Superior temporal gyrus (tissue), 1 donor: ENCODE data around the gene UNC50.
"Not testable (repeated sequence)": the region's sequence is repeated elsewhere in the genome, so short reads cannot be mapped to it uniquely, and the experiment has no call there.

Experiments used
- DNase-seq: peaks from one replicate; pipeline ENCODE4 v3.0.0-alpha.2; 2016; ENCODE audit errors: extremely low spot score

The UNC50 gene

DNA sequence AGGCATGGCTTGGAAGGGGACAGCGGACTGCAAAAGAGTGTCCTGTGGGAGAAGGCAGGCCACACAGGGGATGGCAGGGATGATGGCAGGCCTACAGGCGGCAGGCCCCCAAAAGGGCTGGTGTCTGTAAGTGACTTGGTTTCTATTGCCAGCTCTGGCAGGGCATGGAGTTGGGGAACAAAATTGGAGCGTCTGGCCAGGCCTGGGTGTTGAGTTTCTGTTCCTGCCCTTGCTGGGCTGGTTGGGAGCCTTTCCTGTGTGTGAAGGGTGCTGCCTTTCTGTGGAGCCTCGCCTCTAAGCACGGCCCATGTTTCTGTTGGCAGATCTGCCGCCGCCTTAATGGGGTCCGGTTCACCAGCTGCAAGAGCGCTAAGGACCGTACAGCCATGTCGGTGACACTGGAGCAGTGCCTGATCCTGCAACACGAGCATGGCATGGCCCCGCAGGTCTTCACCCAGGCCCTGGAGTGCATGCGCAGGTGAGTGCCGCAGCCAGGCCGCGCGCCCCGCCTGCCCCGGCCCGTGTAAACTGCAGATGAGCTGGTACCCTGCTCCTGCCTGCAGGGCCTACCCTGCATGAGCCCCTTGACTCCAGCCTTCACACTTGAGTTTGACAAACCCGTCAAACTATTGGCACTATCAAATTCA lies 31.6 kb upstream of the UNC50 start:
- DNase-seq: no peak

DNA sequence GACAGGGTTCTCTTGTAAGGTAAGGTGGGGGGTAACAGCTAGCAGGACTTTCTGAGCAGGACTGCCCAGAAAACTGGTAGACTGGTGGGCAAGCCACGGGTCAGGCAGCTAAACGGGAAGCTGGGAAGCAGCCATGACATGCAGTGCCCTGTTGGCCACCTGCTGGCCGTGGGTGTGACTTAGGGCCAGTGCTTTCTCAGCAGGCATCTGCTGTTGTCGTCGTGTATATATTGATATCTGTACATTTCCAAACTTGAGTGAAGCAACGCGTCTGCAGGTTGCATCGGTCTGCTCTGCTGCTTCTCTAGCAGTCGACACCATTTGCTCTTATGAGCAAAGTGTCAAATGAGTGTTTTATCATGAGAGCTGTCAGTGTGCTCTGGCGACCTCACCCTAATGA lies 31.1 kb upstream of the UNC50 start:
- DNase-seq: no peak

DNA sequence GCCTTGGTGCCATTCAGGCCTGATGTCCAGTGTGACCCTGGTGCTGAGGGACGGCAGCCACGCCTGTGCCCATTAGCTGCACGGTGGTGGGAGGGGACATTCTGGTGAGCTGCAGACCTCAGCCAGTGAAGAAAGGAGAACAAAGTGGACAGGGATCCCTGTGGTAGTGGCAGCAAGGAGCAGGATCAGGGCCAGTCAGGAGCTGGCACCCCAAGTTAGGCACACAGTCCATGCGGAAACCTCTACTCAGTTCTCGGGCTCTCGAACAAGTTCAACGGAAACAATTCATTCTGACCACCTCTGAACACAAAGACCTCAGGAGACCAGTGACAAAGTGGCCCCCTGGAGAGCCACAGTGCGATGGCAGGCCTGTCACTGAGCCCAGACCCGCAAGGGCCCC lies 30.2 kb upstream of the UNC50 start:
- DNase-seq: no peak

DNA sequence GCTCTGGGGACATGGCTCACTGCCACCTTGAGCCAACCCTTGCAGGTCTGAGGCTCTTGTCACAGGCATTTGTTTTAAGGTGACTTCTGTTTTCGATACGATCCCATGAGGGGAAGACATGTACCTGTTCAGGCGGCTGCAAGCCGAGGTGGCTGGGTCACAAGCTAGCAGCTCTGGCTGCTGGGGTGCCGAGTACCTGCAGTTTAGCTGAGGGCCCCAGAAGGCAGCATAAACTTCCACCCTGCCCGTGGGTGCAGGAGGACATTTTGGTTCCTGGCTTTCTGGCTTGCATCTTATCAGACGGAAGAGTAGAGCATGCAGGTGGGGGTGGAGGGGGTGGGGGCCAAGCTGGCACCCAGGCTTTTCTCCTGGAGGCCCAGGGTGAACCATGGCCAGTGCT lies 28.5 kb upstream of the UNC50 start:
- DNase-seq: no peak

DNA sequence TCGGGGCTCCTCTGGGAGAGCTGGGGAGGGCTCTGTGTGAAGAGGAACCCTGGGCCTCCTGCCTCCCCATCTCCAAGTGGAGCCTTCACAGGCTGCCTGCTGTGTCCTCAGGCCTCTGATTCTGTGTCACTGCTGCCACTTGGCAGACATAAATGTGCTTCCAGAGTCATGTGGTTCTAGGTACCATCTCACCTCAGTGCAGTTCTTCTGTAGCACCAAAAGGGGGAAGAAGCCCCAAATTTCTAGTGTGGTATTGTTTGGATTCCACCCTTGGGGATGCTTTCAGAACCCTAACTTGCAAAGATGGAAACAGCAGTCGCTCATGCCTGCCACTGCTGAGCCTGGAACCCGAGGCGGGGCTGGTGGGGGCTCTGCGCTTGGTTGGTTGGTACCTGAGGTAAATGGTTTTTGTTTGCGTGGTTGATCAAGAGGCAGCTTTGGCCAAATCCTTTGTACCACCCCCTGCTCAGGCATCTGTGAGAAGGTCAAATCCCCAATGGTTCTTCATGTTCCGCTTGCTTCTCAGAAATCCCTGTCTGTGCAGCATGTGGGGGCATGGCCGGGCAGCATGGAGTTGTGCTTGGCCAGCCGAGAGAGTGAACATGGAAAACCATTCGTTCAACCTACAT lies 27.6 kb upstream of the UNC50 start:
- DNase-seq: no peak

DNA sequence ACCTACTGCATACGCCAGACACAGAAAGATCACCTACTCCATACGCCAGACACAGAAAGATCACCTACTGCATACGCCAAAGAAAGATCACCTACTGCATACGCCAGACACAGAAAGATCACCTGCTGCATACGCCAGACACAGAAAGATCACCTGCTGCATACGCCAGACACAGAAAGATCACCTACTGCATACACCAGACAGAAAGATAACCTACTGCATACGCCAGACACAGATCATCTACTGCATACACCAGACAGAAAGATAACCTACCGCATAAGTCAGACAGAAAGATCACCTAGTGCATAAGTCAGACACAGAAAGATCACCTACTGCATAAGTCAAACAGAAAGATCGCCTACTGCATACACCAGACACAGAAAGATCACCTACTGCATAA lies 25.9 kb upstream of the UNC50 start:
- DNase-seq: no peak

DNA sequence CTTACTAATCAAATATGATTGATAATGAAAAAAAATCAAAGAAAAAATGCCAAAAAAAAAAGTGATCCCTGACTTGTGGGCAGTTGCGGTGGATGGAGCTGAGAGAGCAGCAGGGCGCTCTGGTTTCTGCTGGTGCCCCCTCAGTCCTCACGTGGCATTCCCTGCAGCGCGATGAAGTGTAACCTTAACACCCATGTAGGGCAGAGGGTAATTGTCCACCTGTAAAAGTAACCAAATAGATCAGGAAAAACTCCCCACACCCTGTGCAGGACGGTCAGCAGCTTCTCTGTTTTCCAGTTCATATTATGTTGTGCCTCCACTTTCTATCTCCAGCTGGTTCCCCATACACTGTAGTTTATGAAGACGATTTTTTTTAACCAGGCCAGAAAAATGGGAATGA lies 25.1 kb upstream of the UNC50 start:
- DNase-seq: no peak

DNA sequence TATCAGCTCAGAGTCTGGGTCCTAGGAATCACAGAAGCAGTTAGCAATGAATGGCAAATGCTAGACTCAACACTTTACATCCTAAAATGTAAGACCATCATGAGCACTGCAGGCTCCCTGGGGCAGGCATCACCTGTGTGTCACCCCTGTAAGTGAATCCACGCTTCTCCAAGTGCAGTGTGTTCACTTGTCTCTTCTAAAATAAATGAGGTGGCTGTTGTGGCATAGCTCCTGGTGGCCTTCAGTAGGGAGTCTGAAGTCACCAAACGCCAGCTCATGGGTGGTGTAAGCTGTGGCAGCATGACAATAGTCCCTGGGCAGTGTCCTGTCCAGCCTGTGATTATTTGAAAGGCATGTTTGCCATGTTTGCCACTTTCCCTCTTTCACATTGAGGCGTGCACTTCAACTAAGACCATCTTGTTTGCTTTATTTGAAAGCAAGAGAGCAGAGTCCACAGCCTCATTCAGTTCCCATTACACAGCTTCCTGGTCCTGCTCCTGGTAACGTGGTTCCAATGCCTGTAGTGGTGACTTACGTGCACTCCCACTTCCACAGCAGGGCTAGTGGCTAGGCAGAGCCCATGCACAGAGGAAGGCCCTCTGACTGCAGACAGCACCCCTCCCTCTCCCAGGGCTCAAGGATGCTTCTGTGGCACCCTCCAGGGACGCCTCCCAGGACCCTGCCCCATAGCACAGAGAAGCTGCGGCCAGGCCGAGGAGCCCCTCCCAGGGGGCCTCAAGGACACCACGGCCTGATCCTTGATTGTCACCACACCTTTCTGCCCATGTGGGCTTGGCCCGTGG lies 24.4 kb upstream of the UNC50 start:
- no peak for DNase-seq

DNA sequence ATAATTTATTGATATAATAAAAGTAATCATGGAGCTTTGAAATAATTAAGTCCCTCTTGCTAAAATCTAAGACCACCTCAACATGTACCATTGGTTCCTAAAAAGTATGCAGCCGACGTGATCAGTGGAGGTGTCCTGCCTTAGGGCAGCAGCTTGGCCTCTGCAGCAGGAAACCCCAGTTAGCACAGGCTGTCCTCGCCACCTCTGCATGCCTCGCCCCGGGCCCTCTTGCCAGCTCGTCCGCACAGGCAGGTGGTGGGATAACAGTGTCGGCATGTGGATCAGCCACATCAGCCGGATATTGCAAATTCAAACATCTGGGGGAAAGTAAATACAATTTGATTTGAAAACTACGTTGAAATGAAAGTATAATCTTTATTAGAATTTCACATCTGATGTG lies 23.0 kb upstream of the UNC50 start:
- DNase-seq: no peak

DNA sequence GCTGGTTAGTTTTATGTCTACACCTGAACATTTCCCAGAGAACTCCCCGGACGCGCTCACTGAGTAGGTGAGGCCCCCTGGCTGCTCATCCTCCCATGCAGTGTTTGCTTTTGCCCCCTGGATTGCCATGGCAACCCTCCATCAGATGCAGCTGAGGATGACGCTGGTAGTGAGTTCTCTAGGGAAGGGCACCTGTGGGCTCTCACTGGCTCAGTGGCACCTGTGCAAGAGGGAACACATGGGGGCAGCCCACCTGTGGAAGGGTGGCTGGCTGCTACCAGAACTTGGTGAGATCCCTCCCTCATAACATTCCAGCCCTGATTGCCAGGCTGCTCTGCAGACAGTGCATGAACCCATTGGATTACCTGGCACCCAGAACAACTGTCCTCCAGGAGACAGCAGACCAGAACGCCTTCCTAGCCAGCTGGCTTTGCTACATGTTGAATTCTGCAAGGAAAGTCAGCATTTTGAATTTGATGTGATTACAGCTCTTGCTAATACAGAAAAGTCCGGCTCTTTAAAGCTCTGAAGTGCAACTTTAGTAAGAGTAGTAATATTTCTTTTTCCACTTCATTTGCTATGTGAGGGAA lies 21.7 kb upstream of the UNC50 start:
- no peak for DNase-seq

DNA sequence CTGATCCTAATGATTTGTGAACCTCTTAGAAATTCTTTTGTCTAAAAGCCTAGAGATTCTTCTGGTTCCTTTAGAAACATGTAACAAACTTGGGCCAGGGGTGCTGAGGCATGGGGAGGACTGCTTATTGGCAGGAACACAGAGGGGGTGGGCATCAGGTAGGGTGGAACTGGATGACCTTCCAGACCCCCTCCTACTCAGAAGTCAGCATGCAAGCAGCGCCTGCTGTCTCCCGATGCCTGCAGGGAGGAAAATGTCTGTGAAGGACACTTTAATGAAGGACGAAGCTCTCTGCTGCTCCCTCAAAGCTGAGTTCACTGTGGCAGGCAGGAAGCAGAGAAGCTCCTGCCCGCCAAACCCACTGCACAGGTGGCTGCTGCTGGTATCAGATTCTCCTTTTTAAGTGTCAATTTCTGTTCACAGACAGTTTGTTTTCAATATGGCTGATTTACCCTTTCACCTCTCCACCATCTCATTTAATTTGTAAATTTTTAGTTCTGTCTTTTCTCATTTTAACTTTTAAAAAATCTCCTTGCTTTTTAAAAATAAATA lies 19.4 kb upstream of the UNC50 start:
- no peak for DNase-seq

DNA sequence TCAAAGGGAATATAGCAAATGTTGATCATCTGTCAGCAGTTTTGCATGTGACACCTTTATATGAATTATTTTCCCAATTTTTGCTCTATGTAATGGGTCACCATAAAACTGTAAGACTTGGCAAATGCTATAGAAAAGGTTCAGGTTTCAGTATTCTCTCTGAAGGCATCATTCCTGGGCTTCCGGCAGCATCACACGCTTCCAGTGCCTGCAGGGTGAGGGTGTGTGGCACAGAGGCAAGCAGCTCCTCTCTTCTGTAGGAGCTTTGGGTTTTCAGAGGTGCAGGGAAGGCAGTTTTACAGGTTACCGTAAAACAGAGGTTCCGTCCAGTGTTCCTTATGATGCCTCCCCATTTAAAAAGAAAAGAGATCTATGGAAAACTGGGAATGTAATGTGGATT lies 18.9 kb upstream of the UNC50 start:
- no peak for DNase-seq

DNA sequence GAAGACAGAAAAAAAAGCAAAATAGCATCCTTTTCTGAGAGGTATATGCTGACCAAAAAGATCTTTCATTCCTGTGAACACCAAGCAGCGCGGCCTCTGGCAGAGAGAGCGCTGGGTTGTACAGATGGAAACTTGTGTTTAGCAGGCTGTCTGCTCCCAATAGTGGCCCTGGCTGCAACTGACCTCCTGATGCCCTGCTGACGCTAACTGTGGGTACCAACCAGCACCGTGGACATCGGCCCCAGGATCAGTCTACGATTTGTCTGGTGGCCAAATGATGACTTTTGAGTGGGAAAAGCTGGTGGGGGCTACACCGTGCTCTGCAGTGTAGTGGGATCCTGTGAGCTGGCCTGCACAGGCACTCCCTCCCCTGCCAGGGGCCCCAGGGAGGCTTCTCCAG lies 15.8 kb upstream of the UNC50 start:
- no peak for DNase-seq

DNA sequence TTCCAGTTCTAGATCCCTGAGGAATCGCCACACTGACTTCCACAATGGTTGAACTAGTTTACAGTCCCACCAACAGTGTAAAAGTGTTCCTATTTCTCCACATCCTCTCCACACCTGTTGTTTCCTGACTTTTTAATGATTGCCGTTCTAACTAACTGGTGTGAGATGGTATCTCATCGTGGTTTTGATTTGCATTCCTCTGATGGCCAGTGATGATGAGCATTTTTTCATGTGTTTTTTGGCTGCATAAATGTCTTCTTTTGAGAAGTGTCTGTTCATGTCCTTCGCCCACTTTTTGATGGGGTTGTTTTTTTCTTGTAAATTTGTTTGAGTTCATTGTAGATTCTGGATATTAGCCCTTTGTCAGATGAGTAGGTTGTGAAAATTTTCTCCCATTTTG lies 13.7 kb upstream of the UNC50 start:
- DNase-seq: not testable (repeated sequence)

DNA sequence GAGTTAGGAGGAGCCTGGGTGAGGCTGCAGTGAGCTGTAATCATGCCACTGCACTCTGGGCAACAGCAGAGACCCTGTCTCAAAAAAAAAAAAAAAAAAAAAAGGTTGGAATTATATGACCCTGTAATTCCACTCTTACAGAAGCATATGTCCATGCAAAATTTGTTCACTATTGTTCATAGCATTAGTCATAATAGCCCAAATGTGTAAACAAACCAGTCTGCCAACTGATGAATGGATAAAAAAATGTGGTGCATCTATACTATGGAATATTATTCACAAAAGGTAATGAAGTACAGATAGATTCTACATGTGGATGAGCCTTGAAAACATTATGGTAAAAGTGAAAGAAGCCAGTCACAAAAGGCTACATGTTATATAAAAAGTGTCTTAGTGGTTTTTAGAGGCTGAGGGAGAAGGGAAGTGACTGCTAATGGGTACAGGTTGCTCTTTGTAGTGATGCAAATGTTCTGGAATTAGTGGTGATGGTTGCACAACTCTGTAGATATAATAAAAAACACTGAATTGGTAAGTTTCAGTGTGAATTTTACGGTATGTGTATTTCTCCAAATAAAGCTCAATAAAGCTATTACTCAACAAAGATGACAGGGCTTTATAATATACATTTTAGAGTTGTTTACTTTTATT lies 9.5 kb upstream of the UNC50 start:
- no peak for DNase-seq

DNA sequence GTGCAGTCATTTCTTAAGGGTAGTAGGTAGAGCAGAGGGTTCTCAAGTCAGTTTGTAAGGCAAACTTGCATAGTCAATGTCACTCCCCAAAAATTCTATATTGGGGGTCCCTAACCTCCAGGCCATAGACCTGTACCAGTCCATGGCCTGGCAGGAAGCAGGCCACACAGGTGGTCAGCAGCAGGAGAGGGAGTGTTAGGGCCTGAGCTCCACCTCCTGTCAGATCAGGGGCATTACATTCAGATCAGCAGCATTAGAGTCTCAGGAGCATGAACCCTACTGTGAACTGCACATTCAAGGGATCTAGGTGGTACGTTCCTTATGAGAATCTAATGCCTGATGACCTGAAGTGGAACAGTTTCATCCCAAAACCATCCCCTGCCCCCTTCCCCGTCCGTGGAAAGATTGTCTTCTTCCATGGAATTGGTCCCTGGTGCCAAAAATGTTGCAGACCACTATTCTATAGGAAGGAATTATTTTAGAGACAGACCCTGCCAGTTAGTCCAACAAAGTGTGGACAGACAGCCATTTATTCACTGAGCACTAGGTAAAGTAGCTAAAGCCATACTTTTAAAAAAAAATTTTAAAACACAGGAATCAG lies 6.8 kb upstream of the UNC50 start:
- DNase-seq: peak; percentile 33

DNA sequence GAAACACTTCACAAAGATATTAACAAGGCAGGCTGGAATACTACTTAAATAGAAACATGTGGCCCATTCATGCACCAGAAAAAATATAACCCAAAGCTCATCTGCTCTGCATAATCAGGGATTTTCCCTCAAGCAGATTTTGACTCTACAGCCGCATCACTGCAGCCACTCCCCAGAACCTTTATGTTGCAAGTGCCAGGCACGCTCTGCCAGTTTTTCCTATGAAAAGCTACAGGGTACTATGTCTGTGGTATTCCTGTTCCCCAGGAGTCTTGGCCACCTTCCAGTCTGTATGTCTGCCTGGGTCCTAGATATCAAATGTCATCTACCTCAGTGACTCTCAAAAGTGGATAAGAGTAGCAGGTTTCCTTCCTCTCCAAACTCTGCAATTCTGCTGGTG lies 3.8 kb upstream of the UNC50 start:
- no peak for DNase-seq

DNA sequence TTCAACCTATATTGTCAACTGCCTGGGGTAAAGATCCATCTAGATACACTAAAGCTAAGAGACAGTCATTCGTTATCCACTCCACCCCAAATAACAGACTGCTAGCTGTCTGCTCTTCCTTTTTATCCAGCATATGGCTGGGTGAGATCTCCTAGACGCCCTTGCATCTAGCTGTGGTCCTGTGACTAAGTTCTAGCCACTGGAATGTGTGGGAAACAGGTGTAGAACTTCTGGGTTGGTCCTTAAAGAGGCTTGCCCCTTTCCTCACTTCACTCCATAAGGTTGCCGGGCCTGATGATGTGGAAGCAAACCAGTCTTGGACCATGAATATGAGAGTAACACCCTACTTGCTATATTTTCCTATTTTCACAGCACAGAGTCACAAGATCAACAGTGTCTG lies 3.3 kb upstream of the UNC50 start:
- no peak for DNase-seq

DNA sequence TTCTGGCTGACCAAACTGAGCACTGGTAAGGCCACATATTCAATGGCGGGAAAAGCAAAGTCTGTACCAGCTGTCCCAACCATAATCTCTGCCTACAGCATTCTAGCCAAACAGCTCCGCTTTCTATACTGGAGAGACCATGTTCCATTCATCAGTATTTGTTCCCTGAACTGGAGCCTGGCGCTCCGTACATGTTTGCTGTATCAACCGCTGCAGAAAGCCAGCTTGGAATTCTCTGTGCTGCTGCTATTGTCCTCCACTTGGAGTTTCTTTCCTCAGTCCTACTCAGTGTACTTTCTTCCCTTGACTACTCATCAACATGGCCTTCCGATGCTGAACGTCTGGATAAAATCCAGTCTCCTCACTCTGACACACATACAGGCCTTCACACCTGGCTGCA lies 2.0 kb upstream of the UNC50 start:
- DNase-seq: no peak

DNA sequence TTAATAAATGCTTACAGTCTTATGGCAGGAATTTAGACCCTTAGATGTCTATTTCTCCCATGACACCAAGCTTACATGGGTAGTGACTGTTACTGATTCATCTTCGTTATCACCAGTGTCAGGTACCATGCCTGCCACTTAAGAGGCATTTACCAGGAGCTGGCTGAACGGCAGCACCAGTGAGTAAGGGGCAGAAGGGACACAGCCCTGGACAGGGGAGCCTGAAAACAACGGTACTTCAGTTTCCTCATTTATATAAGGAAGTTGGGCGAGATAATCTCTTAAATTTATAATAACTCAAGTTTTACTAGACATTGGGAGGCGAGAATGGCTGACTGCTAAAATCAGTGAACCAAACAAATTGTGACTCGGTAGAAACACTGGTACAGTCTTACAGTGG lies 1.3 kb upstream of the UNC50 start:
- DNase-seq: no peak

DNA sequence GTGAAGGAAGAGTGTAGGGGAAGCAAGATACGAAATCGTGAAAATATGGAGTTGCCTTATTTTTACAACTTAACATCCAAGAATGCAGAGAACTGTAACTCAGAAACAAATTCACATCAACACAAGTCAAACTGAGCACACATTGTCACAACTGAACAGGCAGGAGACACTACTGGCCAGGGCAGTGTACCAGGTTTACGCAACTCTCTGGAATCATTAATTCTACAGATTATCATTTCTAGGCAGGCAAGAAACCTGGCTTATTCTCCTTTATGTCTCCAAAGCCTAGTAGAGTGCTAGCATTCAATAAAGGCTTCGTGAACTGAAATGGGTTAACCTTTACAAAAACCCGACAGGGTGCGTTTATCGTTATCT lies 661 bp upstream of the UNC50 start:
- peak; percentile 28 for DNase-seq
